ENCODE results near the gene OR4C11. TPM values are rescaled to one million over a fixed set of nuclear protein-coding genes. Genes with fewer than 3 reads are reported as not detected.

Gene OR4C11
- not detected in 2 replicates for total RNA-seq (2014; rRNA removed; shearing (Covaris generic))

GRCh38 chr11:55607545-55607944 lies at the start of gene OR4C11:
Gene OR4C11 (minus strand): TSS chr11:55607645. CDS start chr11:55604373, 3,272 bp downstream.
- no peaks in the 10 kb centered on the region; the same call in none of the 2 replicates for H3K9me3 ChIP-seq (replicated peaks)
- no peak within 1 kb of the TSS for H3K27ac ChIP-seq
- no peak for DNase-seq (ENCODE audit: low read depth in 1 of 2, low spot score in 2 of 2)
- H3K27me3 ChIP-seq (replicated peaks): no peaks in the 10 kb centered on the region
- no peaks in the 10 kb centered on the region for H3K36me3 ChIP-seq
- no peaks in the 10 kb centered on the region for H3K4me1 ChIP-seq (replicated peaks)
- no peak within 1 kb of the TSS for H3K4me3 ChIP-seq

- Histone ChIP-seq H3K27me3 (replicated peaks) (no peaks in the 10 kb centered on the region), H3K4me1 (replicated peaks) (no peaks in the 10 kb centered on the region), H3K36me3 (no peaks in the 10 kb centered on the region), H3K27ac (no peak overlapping the region), H3K9me3 (replicated peaks) (no peaks in the 10 kb centered on the region), H3K4me3 (no peak overlapping the region)
- DNase-seq (ENCODE audit: low read depth in 1 of 2, low spot score in 2 of 2): no peak
Observed at GRCh38 chr11:55655096-55655495, 47.7 kb upstream of the OR4C11 start.

- H3K27me3 ChIP-seq (replicated peaks): no peaks in the 10 kb centered on the region
- no peak overlapping the region for H3K27ac ChIP-seq
- no peak for DNase-seq (ENCODE audit: low read depth in 1 of 2, low spot score in 2 of 2)
Observed at GRCh38 chr11:55652560-55652959, 45.1 kb upstream of the OR4C11 start.

GRCh38 chr11:55648027-55648426 lies 40.6 kb upstream of the OR4C11 start, which contains the start of gene OR4S2:
Gene OR4S2 (plus strand): TSS chr11:55648327. CDS start chr11:55650904, 2,577 bp downstream.
- Histone ChIP-seq H3K27me3 (replicated peaks) (no peaks in the 10 kb centered on the region), H3K27ac (no peak within 1 kb of the TSS), H3K9me3 (replicated peaks) (0 out of 2 replicates have a peak, but pooled peaks cover 2% of the 10 kb centered on the region), H3K36me3 (no peaks in the 10 kb centered on the region), H3K4me1 (replicated peaks) (no peaks in the 10 kb centered on the region), H3K4me3 (no peak within 1 kb of the TSS)
- no peak for DNase-seq (ENCODE audit: low read depth in 1 of 2, low spot score in 2 of 2)

More at GRCh38 chr11:55652560-55652959, 45.1 kb upstream of the OR4C11 start:
- H3K4me1 ChIP-seq (replicated peaks): no peaks in the 10 kb centered on the region
- H3K4me3 ChIP-seq: no peak overlapping the region
- H3K36me3 ChIP-seq: no peaks in the 10 kb centered on the region
- H3K9me3 ChIP-seq (replicated peaks): 0 out of 2 replicates have a peak, but pooled peaks cover 2% of the 10 kb centered on the region

- H3K9me3 ChIP-seq (replicated peaks): no peaks in the 10 kb centered on the region
- no peak within 1 kb of the TSS for H3K4me3 ChIP-seq
- no peaks in the 10 kb centered on the region for H3K27me3 ChIP-seq (replicated peaks)
- no peaks in the 10 kb centered on the region for H3K36me3 ChIP-seq
- H3K4me1 ChIP-seq (replicated peaks): no peaks in the 10 kb centered on the region
- DNase-seq (ENCODE audit: low read depth in 1 of 2, low spot score in 2 of 2): no peak
- no peak within 1 kb of the TSS for H3K27ac ChIP-seq
Observed at GRCh38 chr11:55634813-55635212, 27.4 kb upstream of the OR4C11 start, which contains the start of gene OR4P4. Gene OR4P4 (plus strand): TSS chr11:55635113.

GRCh38 chr11:55624531-55624930 lies 17.1 kb upstream of the OR4C11 start:
- no peaks in the 10 kb centered on the region for H3K36me3 ChIP-seq
- H3K27ac ChIP-seq: no peak overlapping the region
- DNase-seq (ENCODE audit: low read depth in 1 of 2, low spot score in 2 of 2): no peak
- H3K27me3 ChIP-seq (replicated peaks): no peaks in the 10 kb centered on the region
- H3K4me1 ChIP-seq (replicated peaks): no peaks in the 10 kb centered on the region
- H3K4me3 ChIP-seq: no peak overlapping the region
- H3K9me3 ChIP-seq (replicated peaks): no peaks in the 10 kb centered on the region

- no peaks in the 10 kb centered on the region for H3K27me3 ChIP-seq (replicated peaks)
- no peaks in the 10 kb centered on the region for H3K36me3 ChIP-seq
- DNase-seq (ENCODE audit: low read depth in 1 of 2, low spot score in 2 of 2): no peak
- H3K9me3 ChIP-seq (replicated peaks): no peaks in the 10 kb centered on the region; the same call in 1 of the 2 replicates
- no peak overlapping the region for H3K4me3 ChIP-seq
- no peaks in the 10 kb centered on the region for H3K4me1 ChIP-seq (replicated peaks)
- no peak overlapping the region for H3K27ac ChIP-seq
Observed at GRCh38 chr11:55572548-55572947, 34.9 kb downstream of the OR4C11 start.

GRCh38 chr11:55571828-55572227 lies 35.6 kb downstream of the OR4C11 start, which contains the start of gene OR4C16:
Gene OR4C16 (plus strand): TSS chr11:55572128. CDS start chr11:55572128, 0 bp downstream.
- no peaks in the 10 kb centered on the region for H3K27me3 ChIP-seq (replicated peaks)
- no peak within 1 kb of the TSS for H3K27ac ChIP-seq
- H3K4me3 ChIP-seq: no peak within 1 kb of the TSS
- H3K36me3 ChIP-seq: no peaks in the 10 kb centered on the region
- no peaks in the 10 kb centered on the region for H3K4me1 ChIP-seq (replicated peaks)
- no peaks in the 10 kb centered on the region; the same call in 1 of the 2 replicates for H3K9me3 ChIP-seq (replicated peaks)
- no peak for DNase-seq (ENCODE audit: low read depth in 1 of 2, low spot score in 2 of 2)

- H3K4me3 ChIP-seq: no peak within 1 kb of the TSS
- H3K36me3 ChIP-seq: no peaks in the 10 kb centered on the region
- peaks cover 4% of the 10 kb centered on the region for H3K9me3 ChIP-seq (replicated peaks)
- DNase-seq (ENCODE audit: low read depth in 1 of 2, low spot score in 2 of 2): no peak
- no peaks in the 10 kb centered on the region for H3K4me1 ChIP-seq (replicated peaks)
- no peaks in the 10 kb centered on the region for H3K27me3 ChIP-seq (replicated peaks)
- H3K27ac ChIP-seq: no peak within 1 kb of the TSS
Observed at GRCh38 chr11:55554169-55554568, 53.3 kb downstream of the OR4C11 start, which contains the start of gene OR4C15. Gene OR4C15 (plus strand): TSS chr11:55554469. CDS start chr11:55554469, 0 bp downstream.

Other genes with a start within 250 kb of the OR4C11 start
- gene OR4A15, start 239.7 kb downstream of the OR4C11 start, total RNA-seq (2014; rRNA removed; shearing (Covaris generic)): not detected in 2 replicates
- not detected in 2 replicates for gene OR4C15, start 53.2 kb downstream of the OR4C11 start, total RNA-seq (2014; rRNA removed; shearing (Covaris generic))
- gene OR4C16, start 35.5 kb downstream of the OR4C11 start, total RNA-seq (2014; rRNA removed; shearing (Covaris generic)): not detected in 2 replicates
- not detected in 2 replicates for gene OR4P4, start 27.5 kb upstream of the OR4C11 start, total RNA-seq (2014; rRNA removed; shearing (Covaris generic))
- gene OR4S2, start 40.7 kb upstream of the OR4C11 start, total RNA-seq (2014; rRNA removed; shearing (Covaris generic)): not detected in 2 replicates
- gene OR4C6, start 54.6 kb upstream of the OR4C11 start, total RNA-seq (2014; rRNA removed; shearing (Covaris generic)): not detected in 2 replicates
- not detected in 2 replicates for gene OR5D13, start 165.8 kb upstream of the OR4C11 start, total RNA-seq (2014; rRNA removed; shearing (Covaris generic))
- not detected in 2 replicates for gene OR5D14, start 187.9 kb upstream of the OR4C11 start, total RNA-seq (2014; rRNA removed; shearing (Covaris generic))
- not detected in 2 replicates for gene OR5L1, start 203.7 kb upstream of the OR4C11 start, total RNA-seq (2014; rRNA removed; shearing (Covaris generic))
- gene OR5D18, start 212.0 kb upstream of the OR4C11 start, total RNA-seq (2014; rRNA removed; shearing (Covaris generic)): not detected in 2 replicates
- not detected in 2 replicates for gene OR5L2, start 219.6 kb upstream of the OR4C11 start, total RNA-seq (2014; rRNA removed; shearing (Covaris generic))
- not detected in 2 replicates for gene OR5D16, start 231.1 kb upstream of the OR4C11 start, total RNA-seq (2014; rRNA removed; shearing (Covaris generic))